SIG-M5 treated with dmso at 0.1 percent for 504 hours (cell line): ENCODE data around the gene TFDP1.

Source experiments
- DNase-seq: peaks from one replicate; lab custom pipeline; 2025; ENCODE audit not compliant: unreplicated experiment; lab: John Stamatoyannopoulos, UW

TFDP1 gene

GRCh38 chr13:113660066-113660465 lies 75.5 kb downstream of the TFDP1 start:
- no peak for DNase-seq

- DNase-seq, result no peak
Measured at GRCh38 chr13:113661509-113661908, 77.0 kb downstream of the TFDP1 start.

DNA sequence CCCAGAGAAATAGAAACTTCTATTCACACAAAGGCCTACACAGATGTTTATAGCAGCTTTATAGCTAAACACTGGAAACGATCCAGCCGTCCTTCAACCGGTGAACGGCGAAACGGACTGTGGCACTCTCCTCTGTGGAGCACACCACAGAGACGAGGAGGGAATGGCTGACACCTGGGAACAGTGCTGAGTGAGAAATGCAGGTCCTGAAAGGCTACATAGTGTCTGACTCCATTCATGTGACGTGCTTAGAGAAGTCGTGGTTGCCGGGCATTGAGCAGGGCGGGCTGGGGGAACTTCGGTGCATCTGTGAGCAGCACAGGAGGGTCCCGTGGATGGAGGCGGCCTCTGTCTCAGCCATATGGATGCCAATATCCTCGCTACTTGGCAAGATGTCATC lies 79.4 kb downstream of the TFDP1 start:
- no peak for DNase-seq

DNA sequence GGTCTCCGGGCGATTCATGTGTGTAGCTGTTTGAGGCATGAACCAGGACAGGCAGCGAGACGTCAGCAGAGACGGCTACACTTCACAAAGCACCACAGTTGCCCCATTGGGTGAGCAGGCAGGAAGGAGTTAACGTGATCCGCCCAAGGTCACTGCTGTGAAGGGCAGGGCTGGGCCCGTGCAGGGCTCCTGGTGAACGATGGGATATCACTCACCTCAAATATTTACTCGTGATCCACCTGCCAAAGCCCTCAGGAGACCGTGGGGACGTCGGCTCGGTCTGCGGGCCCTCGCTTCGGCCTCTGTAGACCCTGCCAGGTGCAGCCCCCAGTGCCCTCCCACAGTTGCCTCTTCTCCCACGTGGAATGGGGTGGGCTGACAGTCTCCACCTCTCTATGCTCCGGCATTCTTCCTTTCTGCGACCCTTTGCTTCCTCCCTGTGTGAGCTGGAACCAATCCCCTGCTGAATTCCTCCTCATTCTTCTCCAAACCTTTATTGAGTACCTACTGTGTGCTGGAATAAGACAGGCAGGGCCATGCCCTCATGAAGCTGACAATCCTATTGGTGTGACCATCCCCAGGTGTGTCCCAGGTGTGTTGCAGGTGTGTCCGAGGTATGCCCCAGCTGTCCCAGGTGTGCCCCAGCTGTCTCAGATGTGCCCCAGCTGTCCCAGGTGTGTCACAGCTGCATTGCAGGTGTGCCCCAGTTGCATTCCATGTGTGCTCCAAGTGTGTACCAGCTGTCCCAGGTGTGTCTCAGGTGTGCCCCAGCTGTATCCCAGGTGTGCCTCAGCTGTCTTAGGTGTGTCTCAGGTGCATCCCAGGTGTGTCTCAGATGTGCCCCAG lies 80.4 kb downstream of the TFDP1 start:
- DNase-seq, result no peak

DNA sequence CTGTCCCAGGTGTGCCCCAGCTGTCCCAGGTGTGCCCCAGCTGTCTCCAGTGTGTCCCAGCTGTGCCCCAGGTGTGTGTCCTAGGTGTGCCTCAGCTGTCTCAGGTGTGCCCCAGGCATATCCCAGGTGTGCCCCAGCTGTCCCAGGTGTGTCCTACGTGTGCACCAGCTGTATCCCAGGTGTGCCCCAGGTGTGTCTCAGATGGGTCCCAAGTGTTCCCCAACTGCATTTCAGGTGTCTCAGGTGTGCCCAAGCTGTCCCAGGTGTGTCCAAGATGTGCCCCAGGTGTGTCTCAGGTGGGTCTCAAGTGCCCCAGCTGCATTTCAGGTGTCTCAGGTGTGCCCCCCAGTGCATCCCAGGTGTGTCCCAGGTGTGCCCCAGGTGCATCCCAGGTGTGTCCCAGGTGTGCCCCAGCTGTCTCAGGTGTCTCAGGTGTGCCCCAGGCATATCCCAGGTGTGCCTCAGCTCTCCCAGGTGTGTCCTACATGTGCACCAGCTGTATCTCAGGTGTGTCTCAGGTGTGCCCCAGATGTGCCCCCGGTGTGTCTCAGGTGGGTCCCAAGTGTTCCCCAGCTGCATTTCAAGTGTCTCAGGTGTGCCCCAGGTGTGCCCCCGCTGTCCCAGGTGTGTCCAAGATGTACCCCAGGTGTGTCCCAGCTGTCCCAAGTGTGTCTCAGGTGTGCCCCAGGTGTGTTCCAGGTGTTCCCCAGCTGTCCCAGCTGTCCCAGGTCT lies 81.2 kb downstream of the TFDP1 start:
- DNase-seq, result no peak

- no peak for DNase-seq
Measured at GRCh38 chr13:113666329-113666670, 81.7 kb downstream of the TFDP1 start.

GRCh38 chr13:113666951-113667701 lies 82.6 kb downstream of the TFDP1 start, which contains the start of gene GRK1:
GRK1 (plus strand) TSS chr13:113667219; CDS start chr13:113667387, 168 bp downstream.
- no peak for DNase-seq

DNA sequence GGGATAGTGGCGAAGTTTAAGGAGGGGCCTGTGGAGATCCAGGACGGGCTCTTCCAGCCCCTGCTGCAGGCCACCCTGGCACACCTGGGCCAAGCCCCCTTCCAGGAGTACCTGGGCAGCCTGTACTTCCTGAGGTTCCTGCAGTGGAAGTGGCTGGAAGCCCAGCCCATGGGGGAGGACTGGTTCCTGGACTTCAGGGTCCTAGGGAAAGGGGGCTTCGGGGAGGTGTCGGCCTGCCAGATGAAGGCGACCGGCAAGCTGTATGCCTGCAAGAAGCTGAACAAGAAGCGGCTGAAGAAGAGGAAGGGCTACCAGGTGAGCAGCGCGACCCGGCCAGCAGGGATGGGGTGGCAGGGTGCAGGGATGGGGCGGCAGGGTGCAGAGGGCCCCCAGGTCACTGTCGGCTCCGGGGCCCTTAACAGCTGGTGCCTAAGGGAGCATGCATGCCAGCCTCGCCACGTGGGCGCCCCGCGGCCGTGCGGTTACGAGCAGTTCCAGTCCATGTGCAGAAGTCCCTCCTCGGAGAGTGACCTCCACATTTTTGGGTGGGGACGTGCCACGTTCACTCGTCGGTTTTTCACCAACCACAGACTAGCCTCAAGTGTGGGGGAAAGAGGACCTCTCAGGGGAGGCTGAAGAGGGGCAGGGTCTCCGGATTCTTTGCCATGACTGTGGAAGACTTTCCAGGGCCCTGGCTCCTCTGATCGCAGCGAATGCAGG lies 83.4 kb downstream of the TFDP1 start:
- no peak for DNase-seq

GRCh38 chr13:113668491-113668971 lies 84.0 kb downstream of the TFDP1 start:
- no peak for DNase-seq

DNA sequence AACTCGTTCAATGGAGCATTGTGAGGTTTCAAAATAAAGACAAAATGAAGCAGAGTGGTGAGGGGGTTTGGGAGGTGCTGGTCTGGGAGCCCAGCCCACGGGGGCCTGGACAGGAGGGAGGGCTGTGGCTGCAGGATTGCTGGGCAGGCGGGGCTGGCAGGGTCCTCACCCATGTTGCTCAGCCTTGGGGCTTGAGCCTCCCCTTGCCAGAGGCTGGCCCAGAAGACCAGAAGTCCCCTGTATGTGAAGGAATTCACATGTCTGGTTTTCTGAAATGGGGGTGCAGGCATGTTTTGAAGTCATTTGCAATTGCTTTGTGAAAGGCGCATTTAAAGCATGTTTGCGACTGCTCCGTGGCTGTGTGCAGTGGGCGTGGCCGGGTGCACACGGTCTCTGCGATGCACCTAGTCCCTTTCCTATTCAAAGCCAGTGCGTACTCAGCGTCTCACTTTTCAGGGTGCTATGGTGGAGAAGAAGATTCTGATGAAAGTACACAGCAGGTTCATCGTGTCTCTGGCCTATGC lies 84.7 kb downstream of the TFDP1 start:
- no peak for DNase-seq

DNA sequence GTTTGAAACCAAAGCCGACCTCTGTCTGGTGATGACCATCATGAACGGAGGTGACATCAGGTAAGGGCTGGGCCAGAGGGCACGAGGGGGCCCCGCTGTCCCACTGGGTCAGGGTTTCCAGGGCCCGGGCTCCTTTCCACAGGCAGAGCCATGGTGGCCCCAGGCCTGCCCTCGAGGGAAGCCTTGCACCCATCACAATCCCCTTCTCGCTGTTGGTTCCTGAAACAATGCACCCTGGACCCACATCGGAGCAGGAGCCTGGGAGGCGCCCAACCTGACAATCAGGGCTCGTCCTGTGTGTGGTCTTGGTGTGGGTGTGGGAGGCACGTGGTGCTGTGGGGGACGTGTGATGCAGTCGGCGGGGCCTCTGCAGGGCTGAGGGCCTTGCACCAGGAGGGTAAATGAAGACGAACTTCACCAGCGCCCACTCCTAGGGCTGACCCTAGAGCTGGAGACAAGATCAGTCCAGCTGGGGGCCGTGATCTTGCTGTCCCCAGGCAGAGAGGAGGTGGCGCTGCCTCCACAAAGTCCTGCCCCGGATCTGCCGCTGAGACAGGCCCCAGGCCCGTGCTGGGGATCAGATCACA lies 85.3 kb downstream of the TFDP1 start:
- no peak for DNase-seq

- no peak for DNase-seq
Measured at GRCh38 chr13:113670541-113670940, 86.0 kb downstream of the TFDP1 start.

GRCh38 chr13:113671066-113672001 lies 86.8 kb downstream of the TFDP1 start:
- no peak for DNase-seq

GRCh38 chr13:113672002-113672651 lies 87.6 kb downstream of the TFDP1 start:
- no peak for DNase-seq
